NCI-H446 treated with DMSO at 0.1 percent for 48 hours (cell line): ENCODE results near the gene BCL11B.
"Not testable (repeated sequence)": the region's sequence is repeated elsewhere in the genome, so short reads cannot be mapped to it uniquely, and the experiment has no call there.

Experiments used
- DNase-seq: peaks from one replicate; lab custom pipeline; 2025; lab: John Stamatoyannopoulos, UW

The BCL11B gene

GRCh38 chr14:99239661-99240092, 32.3 kb downstream of the BCL11B start:
- no peak for DNase-seq

- DNase-seq = no peak
Observed at GRCh38 chr14:99238216-99238615, 33.8 kb downstream of the BCL11B start.

- no peak for DNase-seq
Observed at GRCh38 chr14:99237288-99237687, 34.7 kb downstream of the BCL11B start.

GRCh38 chr14:99236386-99237138, 35.4 kb downstream of the BCL11B start:
- DNase-seq = no peak

- no peak for DNase-seq
Observed at GRCh38 chr14:99235582-99236320, 36.2 kb downstream of the BCL11B start.

GRCh38 chr14:99234961-99235571, 36.9 kb downstream of the BCL11B start:
- DNase-seq = no peak

- no peak for DNase-seq
Observed at GRCh38 chr14:99234355-99234754, 37.6 kb downstream of the BCL11B start.

GRCh38 chr14:99233222-99234035, 38.6 kb downstream of the BCL11B start:
- no peak for DNase-seq

- no peak for DNase-seq
Observed at GRCh38 chr14:99232714-99233214, 39.2 kb downstream of the BCL11B start.

- no peak for DNase-seq
Observed at GRCh38 chr14:99231850-99232713, 39.9 kb downstream of the BCL11B start.

- DNase-seq = no peak
Observed at GRCh38 chr14:99231161-99231849, 40.7 kb downstream of the BCL11B start.

GRCh38 chr14:99230208-99231151, 41.5 kb downstream of the BCL11B start:
- DNase-seq = no peak

- DNase-seq = no peak
Observed at GRCh38 chr14:99229654-99230207, 42.3 kb downstream of the BCL11B start.

- not testable (repeated sequence) for DNase-seq
Observed at GRCh38 chr14:99228760-99229159, 43.2 kb downstream of the BCL11B start.

- DNase-seq = no peak
Observed at GRCh38 chr14:99226687-99227086, 45.3 kb downstream of the BCL11B start.

GRCh38 chr14:99225436-99226203, 46.4 kb downstream of the BCL11B start:
- no peak for DNase-seq

- DNase-seq = no peak
Observed at GRCh38 chr14:99224948-99225347, 47.0 kb downstream of the BCL11B start.
